MCF 10A (cell line): ENCODE results near the gene TMPRSS13. TPM values are rescaled to one million over a fixed set of nuclear protein-coding genes. Genes with fewer than 3 reads are reported as not detected.
A peak's percentile ranks its signal among the peaks of the same experiment; 100 is the strongest.
"Not testable (repeated sequence)": the region's sequence is repeated elsewhere in the genome, so short reads cannot be mapped to it uniquely, and the experiment has no call there.

Experiments used
- BruUV-seq: library from RNA; stranded (reverse); fragments of 400-500 nt; replicated peaks from 2 replicates; lab custom pipeline; 2021; lab: Mats Ljungman, UMichigan
- CTCF ChIA-PET: fragments of 300-600 bp; sonication (Branson Sonifier 250); formaldehyde crosslinking; extraction: SDS; loops from one replicate; lab custom pipeline; 2021; ENCODE audit warnings: antibody characterized with exemption, inconsistent platforms; lab: Yijun Ruan, JAX
- POLR2A ChIA-PET: fragments of 300-600, 350-650 bp; sonication (Branson Sonifier 250); formaldehyde crosslinking; extraction: SDS; loops from one replicate; lab custom pipeline; 2020; ENCODE audit warnings: antibody characterized with exemption, inconsistent platforms; lab: Yijun Ruan, JAX
- DNase-seq: peaks from one replicate; pipeline ENCODE4 v3.0.0-alpha.2; 2018; ENCODE audit not compliant: unreplicated experiment
- H3K27ac Mint-ChIP-seq: one replicate; pipeline ENCODE4 v1.8.0; 2022; ENCODE audit warnings: mild to moderate bottlenecking, low read depth, mixed read lengths; ENCODE audit not compliant: unreplicated experiment
- H3K27me3 Mint-ChIP-seq: one replicate; pipeline ENCODE4 v1.8.0; 2022; ENCODE audit warnings: mixed read lengths; ENCODE audit not compliant: insufficient read depth, unreplicated experiment
- H3K36me3 Mint-ChIP-seq: one replicate; pipeline ENCODE4 v1.8.0; 2022; ENCODE audit warnings: mild to moderate bottlenecking, moderate library complexity, mixed read lengths; ENCODE audit not compliant: insufficient read depth, unreplicated experiment
- H3K4me1 Mint-ChIP-seq: one replicate; pipeline ENCODE4 v1.8.0; 2022; ENCODE audit warnings: mixed read lengths; ENCODE audit not compliant: insufficient read depth, unreplicated experiment
- H3K4me3 Mint-ChIP-seq: one replicate; pipeline ENCODE4 v1.8.0; 2022; ENCODE audit warnings: mild to moderate bottlenecking, moderate library complexity, mixed read lengths; ENCODE audit not compliant: unreplicated experiment
- H3K9me3 Mint-ChIP-seq: one replicate; pipeline ENCODE4 v1.8.0; 2022; ENCODE audit warnings: mixed read lengths; ENCODE audit not compliant: unreplicated experiment
- intact Hi-C: fragments of 100-400 bp; cut with micrococcal nuclease; formaldehyde crosslinking; loops from 2 replicates; pipeline ENCODE4 v1.14.1; 2022
- total RNA-seq: library from RNA; stranded (reverse); gene quantifications from 2 replicates; pipeline ENCODE4 v1.2.3, GENCODE V29; 2022
- TF ChIP-seq, protein P1 (sequence below): fragments of 200-600 bp; IDR thresholded peaks from one replicate; pipeline ENCODE4 v1.8.0; 2022; ENCODE audit warnings: antibody characterized with exemption, mild to moderate bottlenecking; ENCODE audit not compliant: unreplicated experiment

The TMPRSS13 gene
- total RNA-seq, 1 experiment from 2014 or later: not detected

DNA sequence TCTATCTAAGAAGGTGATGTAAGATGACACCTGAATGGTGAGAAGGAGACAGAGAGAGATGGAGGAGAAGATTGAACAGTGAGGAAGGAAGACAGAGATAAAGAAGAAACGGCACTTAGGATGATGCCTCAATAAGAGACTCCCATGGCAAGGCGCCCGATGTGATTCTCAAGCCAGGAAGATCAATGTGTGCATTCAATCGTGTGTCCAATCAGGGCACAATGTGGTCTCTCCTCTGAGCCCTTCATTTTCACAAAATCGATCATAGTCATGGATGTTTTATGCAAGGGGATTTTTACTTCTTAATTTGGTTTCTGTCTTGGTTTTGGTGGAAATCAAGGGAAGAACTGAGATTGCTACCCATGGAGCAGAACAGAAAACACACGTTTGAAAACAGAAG lies 19.9 kb upstream of the TMPRSS13 start:
- no TSS peak for BruUV-seq
- Mint-ChIP-seq H3K36me3 (no peaks in the 10 kb centered on the region), H3K4me1 (no peaks in the 10 kb centered on the region), H3K9me3 (no peaks in the 10 kb centered on the region), H3K27ac (no peak overlapping the region), H3K27me3 (peaks cover 29% of the 10 kb centered on the region), H3K4me3 (no peak overlapping the region)
- POLR2A ChIA-PET: no interaction called here
- CTCF ChIA-PET: interaction anchor here (0.6 to 8.5 kb wide), 5 partner anchors 103 to 524 kb away, joined by 3 to 200 read pairs (median 5); no protein-coding TSS in a partner anchor
- intact Hi-C loops: no loop called here
- no peak for DNase-seq
- TF ChIP-seq, protein P1, sequence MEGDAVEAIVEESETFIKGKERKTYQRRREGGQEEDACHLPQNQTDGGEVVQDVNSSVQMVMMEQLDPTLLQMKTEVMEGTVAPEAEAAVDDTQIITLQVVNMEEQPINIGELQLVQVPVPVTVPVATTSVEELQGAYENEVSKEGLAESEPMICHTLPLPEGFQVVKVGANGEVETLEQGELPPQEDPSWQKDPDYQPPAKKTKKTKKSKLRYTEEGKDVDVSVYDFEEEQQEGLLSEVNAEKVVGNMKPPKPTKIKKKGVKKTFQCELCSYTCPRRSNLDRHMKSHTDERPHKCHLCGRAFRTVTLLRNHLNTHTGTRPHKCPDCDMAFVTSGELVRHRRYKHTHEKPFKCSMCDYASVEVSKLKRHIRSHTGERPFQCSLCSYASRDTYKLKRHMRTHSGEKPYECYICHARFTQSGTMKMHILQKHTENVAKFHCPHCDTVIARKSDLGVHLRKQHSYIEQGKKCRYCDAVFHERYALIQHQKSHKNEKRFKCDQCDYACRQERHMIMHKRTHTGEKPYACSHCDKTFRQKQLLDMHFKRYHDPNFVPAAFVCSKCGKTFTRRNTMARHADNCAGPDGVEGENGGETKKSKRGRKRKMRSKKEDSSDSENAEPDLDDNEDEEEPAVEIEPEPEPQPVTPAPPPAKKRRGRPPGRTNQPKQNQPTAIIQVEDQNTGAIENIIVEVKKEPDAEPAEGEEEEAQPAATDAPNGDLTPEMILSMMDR: no peak

GRCh38 chr11:117948466-117948865 lies 19.3 kb upstream of the TMPRSS13 start:
- H3K27ac Mint-ChIP-seq, H3K9me3 Mint-ChIP-seq, H3K36me3 Mint-ChIP-seq, intact Hi-C loops, H3K4me1 Mint-ChIP-seq, BruUV-seq, DNase-seq, H3K4me3 Mint-ChIP-seq, POLR2A ChIA-PET: not testable (repeated sequence)
- H3K27me3 Mint-ChIP-seq: peaks cover 29% of the 10 kb centered on the region
- CTCF ChIA-PET: interaction anchor here (0.7 to 8.5 kb wide), 7 partner anchors 14 to 149 kb away, joined by 3 to 200 read pairs (median 7); no protein-coding TSS in a partner anchor

DNA sequence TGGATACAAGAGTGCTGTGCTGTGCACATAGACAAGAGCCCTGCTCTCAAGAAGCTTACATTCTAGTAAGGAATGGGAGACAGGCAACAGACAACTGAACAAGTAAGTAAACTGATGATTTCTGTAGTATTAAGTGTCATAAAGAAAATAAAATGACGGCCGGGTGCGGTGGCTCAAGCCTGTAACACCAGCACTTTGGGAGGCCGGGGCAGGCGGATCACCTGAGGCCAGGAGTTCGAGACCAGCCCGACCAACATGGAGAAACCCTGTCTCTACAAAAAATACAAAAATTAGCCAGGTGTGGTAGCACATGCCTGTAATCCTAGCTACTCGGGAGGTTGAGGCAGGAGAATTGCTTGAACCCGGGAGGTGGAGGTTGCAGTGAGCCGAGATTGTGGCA lies 18.5 kb upstream of the TMPRSS13 start:
- ChIA-PET POLR2A (interaction anchor here (0.6 kb wide), 1 partner anchor 46 kb away, joined by 3 read pairs; no protein-coding TSS in a partner anchor), CTCF (interaction anchor here (0.5 to 8.5 kb wide), 35 partner anchors 8 to 613 kb away, joined by 3 to 200 read pairs (median 7); partner anchors contain the start of gene FXYD2)
- not testable (repeated sequence) for H3K27ac Mint-ChIP-seq, BruUV-seq, H3K36me3 Mint-ChIP-seq, H3K4me1 Mint-ChIP-seq, H3K9me3 Mint-ChIP-seq, H3K4me3 Mint-ChIP-seq, DNase-seq
- intact Hi-C loops: loop anchor here (1.0 to 2.0 kb wide), 5 partner anchors 103 to 521 kb away; no protein-coding TSS in a partner anchor
- peaks cover 29% of the 10 kb centered on the region for H3K27me3 Mint-ChIP-seq

DNA sequence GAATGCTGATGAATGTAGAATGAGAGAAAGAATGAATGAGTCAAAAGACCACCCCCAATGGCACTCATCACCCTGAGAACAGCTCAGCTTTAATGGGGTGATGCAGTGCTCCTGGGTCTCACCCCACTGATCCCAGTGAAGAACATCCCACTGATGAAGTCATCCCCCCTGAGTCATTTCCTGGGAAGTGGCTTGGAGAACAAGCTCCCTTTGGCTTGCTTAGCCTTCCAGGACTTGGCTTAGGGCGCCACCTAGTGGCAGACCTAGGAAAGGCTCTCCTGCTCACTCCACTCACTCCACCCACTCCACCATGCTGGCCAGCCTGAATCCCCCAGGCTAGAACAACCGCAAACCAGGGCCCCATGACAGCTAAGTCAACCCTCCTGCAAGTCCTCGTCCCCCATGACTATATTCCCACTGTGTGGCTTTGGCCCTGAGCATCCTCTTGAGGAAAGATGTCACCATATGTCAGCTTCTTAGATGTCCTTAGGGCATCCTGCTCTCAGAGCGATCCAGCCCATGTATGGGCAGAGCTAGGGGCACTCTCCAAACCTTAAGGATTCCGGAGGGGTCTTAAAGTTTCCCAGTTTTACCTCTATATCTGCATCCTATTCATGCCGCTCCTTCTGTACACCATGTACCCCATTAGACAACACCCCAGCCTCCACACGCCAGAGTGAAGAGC lies 17.8 kb upstream of the TMPRSS13 start:
- Mint-ChIP-seq H3K36me3 (no peaks in the 10 kb centered on the region), H3K4me3 (no peak overlapping the region), H3K27ac (no peak overlapping the region), H3K9me3 (no peaks in the 10 kb centered on the region), H3K4me1 (peaks cover 3% of the 10 kb centered on the region), H3K27me3 (peaks cover 29% of the 10 kb centered on the region)
- peak; percentile 94 for DNase-seq
- TF ChIP-seq, protein P1: peak; percentile 91
- POLR2A ChIA-PET: interaction anchor here (1.0 to 1.1 kb wide), 2 partner anchors 102 to 105 kb away, joined by 7 to 8 read pairs; no protein-coding TSS in a partner anchor
- CTCF ChIA-PET: interaction anchor here (0.6 to 8.5 kb wide), 67 partner anchors 8 to 565 kb away, joined by 3 to 200 read pairs (median 4); partner anchors contain the start of gene FXYD2
- intact Hi-C loops: loop anchor here (1.0 to 2.0 kb wide), 5 partner anchors 103 to 520 kb away; no protein-coding TSS in a partner anchor
- BruUV-seq: no TSS peak
